MM.1S (cell line): ENCODE measurements around the gene CTRB1.
"Not testable (repeated sequence)": the region's sequence is repeated elsewhere in the genome, so short reads cannot be mapped to it uniquely, and the experiment has no call there.

Source experiments
- DNase-seq: peaks from one replicate; pipeline ENCODE4 v3.0.0-alpha.2; 2015
- H2AFZ ChIP-seq: fragments of 300-600 bp; sonication (generic); 2 replicates; pipeline ENCODE4 v1.6.0; 2016; ENCODE audit warnings: antibody characterized with exemption, low read length
- H3F3A ChIP-seq: fragments of 300-600 bp; sonication (generic); 2 replicates; pipeline ENCODE4 v1.6.1; 2016; ENCODE audit warnings: mild to moderate bottlenecking, antibody characterized with exemption, low read length, moderate library complexity, mixed read lengths; ENCODE audit not compliant: insufficient read depth
- H3K27ac ChIP-seq: fragments of 300-600 bp; sonication (generic); 2 replicates; pipeline ENCODE4 v1.5.1; 2016; ENCODE audit warnings: mild to moderate bottlenecking, low read length
- H3K27me3 ChIP-seq: fragments of 300-600 bp; sonication (generic); replicated peaks from 2 replicates; pipeline ENCODE4 v1.6.0; 2016; ENCODE audit warnings: low read length; ENCODE audit not compliant: insufficient read depth
- H3K36me3 ChIP-seq: fragments of 300-600 bp; sonication (generic); replicated peaks from 2 replicates; pipeline ENCODE4 v1.6.1; 2016; ENCODE audit warnings: mild to moderate bottlenecking, low read length, mixed read lengths; ENCODE audit not compliant: insufficient read depth
- H3K4me1 ChIP-seq: fragments of 300-600 bp; sonication (generic); 2 replicates; pipeline ENCODE4 v1.6.1; 2016; ENCODE audit warnings: low read length, mixed read lengths
- H3K4me2 ChIP-seq: fragments of 300-600 bp; sonication (generic); 2 replicates; pipeline ENCODE4 v1.6.0; 2016; ENCODE audit warnings: low read depth, low read length
- H3K4me3 ChIP-seq: fragments of 300-600 bp; sonication (generic); 2 replicates; pipeline ENCODE4 v1.5.1; 2016; ENCODE audit warnings: low read length, mixed read lengths
- H3K79me2 ChIP-seq: fragments of 300-600 bp; sonication (generic); 2 replicates; pipeline ENCODE4 v1.6.1; 2016; ENCODE audit warnings: mixed run types, low read length, mixed read lengths
- H3K9ac ChIP-seq: fragments of 300-600 bp; sonication (generic); 2 replicates; pipeline ENCODE4 v1.6.1; 2016; ENCODE audit warnings: low read length, mixed read lengths
- H3K9me2 ChIP-seq: fragments of 300-600 bp; sonication (generic); replicated peaks from 2 replicates; pipeline ENCODE4 v1.6.1; 2016; ENCODE audit warnings: mild to moderate bottlenecking, low read length, mixed read lengths; ENCODE audit not compliant: insufficient read depth
- H3K9me3 ChIP-seq: fragments of 300-600 bp; sonication (generic); replicated peaks from 2 replicates; pipeline ENCODE4 v1.6.1; 2016; ENCODE audit warnings: mild to moderate bottlenecking, low read length, mixed read lengths; ENCODE audit not compliant: insufficient read depth
- H4K20me1 ChIP-seq: fragments of 300-600 bp; sonication (generic); 2 replicates; pipeline ENCODE4 v1.6.1; 2016; ENCODE audit warnings: mild to moderate bottlenecking, low read length, moderate library complexity, mixed read lengths; ENCODE audit not compliant: insufficient read depth
- CTCF ChIP-seq: fragments of 300-600 bp; sonication (generic); IDR thresholded peaks from 2 replicates; pipeline ENCODE4 v1.5.1; 2016; ENCODE audit warnings: antibody characterized with exemption, low read length, mixed read lengths
- EZH2 ChIP-seq: fragments of 300-600 bp; sonication (generic); optimal IDR thresholded peaks from 2 replicates; pipeline ENCODE3; 2017; ENCODE audit warnings: low read depth, mild to moderate bottlenecking, antibody characterized with exemption, low read length, mixed read lengths
- EZH2phosphoT487 ChIP-seq: fragments of 300-600 bp; sonication (generic); IDR thresholded peaks from 2 replicates; pipeline ENCODE4 v1.6.1; 2018; ENCODE audit warnings: antibody characterized with exemption, low read length

The CTRB1 gene

GRCh38 chr16:75265911-75266701 is 47.3 kb downstream of the CTRB1 start:
- H3K79me2 ChIP-seq: no peaks in the 10 kb centered on the region
- peak overlapping the region; percentile 60 for H3K4me3 ChIP-seq
- H3K27ac ChIP-seq: no peak overlapping the region
- 0 out of 2 replicates have a peak, but pooled peaks cover 7% of the 10 kb centered on the region for H3K27me3 ChIP-seq
- H3K36me3 ChIP-seq: no peaks in the 10 kb centered on the region
- TF ChIP-seq EZH2: no peak
- no peak for TF ChIP-seq CTCF
- no peak for TF ChIP-seq EZH2phosphoT487
- no peaks in the 10 kb centered on the region for H3K4me1 ChIP-seq
- H3K9ac ChIP-seq: peak overlapping the region; percentile 25; the same call in 1 of the 2 replicates
- no peaks in the 10 kb centered on the region for H4K20me1 ChIP-seq
- no peak for DNase-seq
- peak overlapping the region; percentile 43; the same call in 1 of the 2 replicates for H3K4me2 ChIP-seq
- H3K9me2 ChIP-seq: no peaks in the 10 kb centered on the region
- H2AFZ ChIP-seq: peak overlapping the region; percentile 72
- H3F3A ChIP-seq: no peaks in the 10 kb centered on the region
- H3K9me3 ChIP-seq: no peaks in the 10 kb centered on the region

- H3K4me3 ChIP-seq: no peak overlapping the region
- no peaks in the 10 kb centered on the region for H3K9me3 ChIP-seq
- H2AFZ ChIP-seq: no peak overlapping the region
- no peaks in the 10 kb centered on the region for H3K4me1 ChIP-seq
- no peak overlapping the region for H3K9ac ChIP-seq
- 0 out of 2 replicates have a peak, but pooled peaks cover 7% of the 10 kb centered on the region for H3K27me3 ChIP-seq
- no peaks in the 10 kb centered on the region for H3K79me2 ChIP-seq
- no peaks in the 10 kb centered on the region for H3F3A ChIP-seq
- DNase-seq: no peak
- no peaks in the 10 kb centered on the region for H3K9me2 ChIP-seq
- TF ChIP-seq CTCF (no peak), EZH2 (no peak), EZH2phosphoT487 (no peak)
- H3K4me2 ChIP-seq: no peak overlapping the region
- H4K20me1 ChIP-seq: no peaks in the 10 kb centered on the region
- no peak overlapping the region for H3K27ac ChIP-seq
- H3K36me3 ChIP-seq: no peaks in the 10 kb centered on the region
These were observed 48.2 kb downstream of the CTRB1 start for GRCh38 chr16:75266738-75267630.

GRCh38 chr16:75267631-75268264 is 49.0 kb downstream of the CTRB1 start:
- Histone ChIP-seq H3K4me2 (no peak overlapping the region), H3K27me3 (0 out of 2 replicates have a peak, but pooled peaks cover 7% of the 10 kb centered on the region), H3K27ac (no peak overlapping the region)

GRCh38 chr16:75269358-75269757 is 50.6 kb downstream of the CTRB1 start:
- H3K9ac ChIP-seq, H3K79me2 ChIP-seq, H3K36me3 ChIP-seq, H3K27ac ChIP-seq, H3K4me2 ChIP-seq, DNase-seq, H3K4me3 ChIP-seq, H3K4me1 ChIP-seq, H3K9me3 ChIP-seq, H4K20me1 ChIP-seq, H3F3A ChIP-seq, H3K27me3 ChIP-seq, H3K9me2 ChIP-seq, H2AFZ ChIP-seq: not testable (repeated sequence)

More at GRCh38 chr16:75267631-75268264, 49.0 kb downstream of the CTRB1 start:
- Histone ChIP-seq H4K20me1 (no peaks in the 10 kb centered on the region), H3K9me3 (no peaks in the 10 kb centered on the region), H3K9me2 (no peaks in the 10 kb centered on the region), H2AFZ (no peak overlapping the region), H3K4me3 (no peak overlapping the region), H3K4me1 (no peaks in the 10 kb centered on the region), H3K79me2 (no peaks in the 10 kb centered on the region), H3K36me3 (no peaks in the 10 kb centered on the region), H3F3A (no peaks in the 10 kb centered on the region), H3K9ac (no peak overlapping the region)
- TF ChIP-seq CTCF (no peak), EZH2 (no peak), EZH2phosphoT487 (no peak)
- DNase-seq: no peak
